Ishikawa (cell line): ENCODE results near the gene RSBN1L.

Experiments used
- EP300 ChIP-seq: IDR thresholded peaks from 2 replicates; pipeline ENCODE4 v1.6.1; 2012; ENCODE audit warnings: borderline replicate concordance
- MAX ChIP-seq: IDR thresholded peaks from 2 replicates; pipeline ENCODE4 v1.6.1; 2012
- RAD21 ChIP-seq: IDR thresholded peaks from 2 replicates; pipeline ENCODE4 v1.6.1; 2012; ENCODE audit warnings: low read depth
- REST ChIP-seq: IDR thresholded peaks from 2 replicates; pipeline ENCODE4 v1.6.1; 2012; ENCODE audit warnings: low read depth, mild to moderate bottlenecking
- TAF1 ChIP-seq: IDR thresholded peaks from 2 replicates; pipeline ENCODE4 v1.6.1; 2012; ENCODE audit warnings: low read depth, mild to moderate bottlenecking
- TCF12 ChIP-seq: IDR thresholded peaks from 2 replicates; pipeline ENCODE4 v1.6.1; 2012; ENCODE audit warnings: low read depth
- YY1 ChIP-seq: IDR thresholded peaks from 2 replicates; pipeline ENCODE4 v1.6.1; 2012; ENCODE audit warnings: low read depth
- ZBTB7A ChIP-seq: IDR thresholded peaks from 2 replicates; pipeline ENCODE4 v1.6.1; 2012; ENCODE audit warnings: low read depth

GRCh38 chr7:77800730-77801129 lies 104.5 kb downstream of the RSBN1L start:
- TF ChIP-seq ZBTB7A (no peak), TCF12 (no peak), EP300 (no peak), REST (no peak), MAX (no peak), TAF1 (no peak), RAD21 (no peak), YY1 (no peak)
